Nephron (organoid): ENCODE data around the gene CASKIN1.

Experiments used
- H3K27ac Mint-ChIP-seq, 3 experiments: 2 replicates each; pipeline ENCODE4 v1.8.0; 2020; ENCODE audit warnings: mixed read lengths in 3 of 3, mild to moderate bottlenecking in 2 of 3, moderate library complexity in 1 of 3
- H3K27me3 Mint-ChIP-seq: 2 replicates; pipeline ENCODE4 v1.8.0; 2021; ENCODE audit warnings: low read depth, mild to moderate bottlenecking, moderate library complexity, mixed read lengths
- H3K36me3 Mint-ChIP-seq: 2 replicates; pipeline ENCODE4 v1.8.0; 2020; ENCODE audit warnings: low read depth, mixed read lengths
- H3K4me1 Mint-ChIP-seq: 2 replicates; pipeline ENCODE4 v1.8.0; 2020; ENCODE audit warnings: mixed read lengths
- H3K4me3 Mint-ChIP-seq, 3 experiments: 2 replicates each; pipeline ENCODE4 v1.8.0; 2020; ENCODE audit warnings: mild to moderate bottlenecking in 3 of 3, mixed read lengths in 3 of 3, moderate library complexity in 2 of 3
- H3K9me3 Mint-ChIP-seq: 2 replicates; pipeline ENCODE4 v1.8.0; 2020; ENCODE audit warnings: mixed read lengths
- CTCF ChIP-seq, 3 experiments: fragments of 200-600 bp; sonication (generic); IDR thresholded peaks; one replicate each; pipeline ENCODE4 v1.5.0; 2021; ENCODE audit warnings: antibody characterized with exemption in 3 of 3; ENCODE audit not compliant: unreplicated experiment in 3 of 3

CASKIN1 gene

GRCh38 chr16:2183671-2184070, 12.7 kb downstream of the CASKIN1 start:
- no peaks in the 10 kb centered on the region for H3K9me3 Mint-ChIP-seq

GRCh38 chr16:2181952-2182351, 14.5 kb downstream of the CASKIN1 start:
- TF ChIP-seq CTCF (IDR thresholded peaks at IDR 0.05; ENCODE audit: unreplicated experiment in 3 of 3), result no peak
- no peaks in the 10 kb centered on the region for H3K9me3 Mint-ChIP-seq
- H3K36me3 Mint-ChIP-seq, result no peaks in the 10 kb centered on the region
- H3K4me3 Mint-ChIP-seq, result no peak overlapping the region
- no peaks in the 10 kb centered on the region for H3K4me1 Mint-ChIP-seq
- H3K27me3 Mint-ChIP-seq, result no peaks in the 10 kb centered on the region
- no peak overlapping the region for H3K27ac Mint-ChIP-seq

More at GRCh38 chr16:2183671-2184070, 12.7 kb downstream of the CASKIN1 start:
- H3K4me1 Mint-ChIP-seq, result no peaks in the 10 kb centered on the region
- H3K4me3 Mint-ChIP-seq, result no peak overlapping the region
- H3K36me3 Mint-ChIP-seq, result no peaks in the 10 kb centered on the region
- H3K27me3 Mint-ChIP-seq, result no peaks in the 10 kb centered on the region
- no peak for TF ChIP-seq CTCF (IDR thresholded peaks at IDR 0.05; ENCODE audit: unreplicated experiment in 3 of 3)
- no peak overlapping the region for H3K27ac Mint-ChIP-seq

- Mint-ChIP-seq H3K27me3 (no peaks in the 10 kb centered on the region), H3K27ac (no peak overlapping the region), H3K4me3 (no peak overlapping the region)
These were observed 15.2 kb downstream of the CASKIN1 start for GRCh38 chr16:2180962-2181923.

GRCh38 chr16:2180461-2180860, 15.9 kb downstream of the CASKIN1 start:
- H3K27me3 Mint-ChIP-seq, result no peaks in the 10 kb centered on the region
- no peak overlapping the region for H3K27ac Mint-ChIP-seq

More at GRCh38 chr16:2180962-2181923, 15.2 kb downstream of the CASKIN1 start:
- TF ChIP-seq CTCF (IDR thresholded peaks at IDR 0.05; ENCODE audit: unreplicated experiment in 3 of 3), result no peak
- Mint-ChIP-seq H3K36me3 (no peaks in the 10 kb centered on the region), H3K9me3 (no peaks in the 10 kb centered on the region), H3K4me1 (no peaks in the 10 kb centered on the region)

GRCh38 chr16:2179576-2179975, 16.8 kb downstream of the CASKIN1 start:
- Mint-ChIP-seq H3K4me1 (no peaks in the 10 kb centered on the region), H3K4me3 (no peak overlapping the region), H3K36me3 (peaks cover 4% of the 10 kb centered on the region), H3K9me3 (no peaks in the 10 kb centered on the region), H3K27ac (no peak overlapping the region), H3K27me3 (no peaks in the 10 kb centered on the region)
- no peak for TF ChIP-seq CTCF (IDR thresholded peaks at IDR 0.05; ENCODE audit: unreplicated experiment in 3 of 3)

More at GRCh38 chr16:2180461-2180860, 15.9 kb downstream of the CASKIN1 start:
- Mint-ChIP-seq H3K4me1 (no peaks in the 10 kb centered on the region), H3K36me3 (peaks cover 4% of the 10 kb centered on the region), H3K4me3 (no peak overlapping the region), H3K9me3 (no peaks in the 10 kb centered on the region)
- no peak for TF ChIP-seq CTCF (IDR thresholded peaks at IDR 0.05; ENCODE audit: unreplicated experiment in 3 of 3)
